GM12878 (cell line): ENCODE data around the gene ZDHHC3.

Source experiments
- BMI1 ChIP-seq: fragments of 450-650 bp; IDR thresholded peaks from 2 replicates; pipeline ENCODE4 v1.6.1; 2016; ENCODE audit warnings: mild to moderate bottlenecking, moderate library complexity, borderline replicate concordance
- CEBPB ChIP-seq, 2 experiments: fragments of 150-350 bp in 1 of 2; IDR thresholded peaks; 2 replicates each; pipeline ENCODE4 v1.6.1; 2012 to 2014; ENCODE audit warnings: low read depth in 2 of 2, low read length in 2 of 2, borderline replicate concordance in 1 of 2, inconsistent platforms in 1 of 2
- CTCF ChIP-seq, 3 experiments: IDR thresholded peaks in 2 of 3; conservative IDR thresholded peaks in 1 of 3; 2 replicates each; pipeline ENCODE4 v1.5.1; 2011; ENCODE audit warnings: low read depth in 3 of 3, low read length in 3 of 3, mild to moderate bottlenecking in 3 of 3, control low read depth in 2 of 3, moderate library complexity in 2 of 3, inconsistent platforms in 1 of 3, mixed read lengths in 1 of 3; ENCODE audit not compliant: control insufficient read depth in 2 of 3, insufficient read depth in 1 of 3; ENCODE audit errors: extremely low read depth in 1 of 3
- MEF2A ChIP-seq: IDR thresholded peaks from 2 replicates; pipeline ENCODE4 v1.6.1; 2011; ENCODE audit warnings: low read depth, mild to moderate bottlenecking, low read length, moderate library complexity; ENCODE audit not compliant: insufficient read depth
- MXI1 ChIP-seq: fragments of 150-350 bp; IDR thresholded peaks from 2 replicates; pipeline ENCODE4 v1.6.1; 2011; ENCODE audit warnings: low read depth, mild to moderate bottlenecking, inconsistent platforms, low read length, improper control_type of control experiment
- RFX5 ChIP-seq: IDR thresholded peaks from 2 replicates; pipeline ENCODE4 v1.6.1; 2011; ENCODE audit warnings: low read depth, low read length, improper control_type of control experiment
- SP1 ChIP-seq: IDR thresholded peaks from one replicate; pipeline ENCODE4 v1.6.1; 2011; ENCODE audit warnings: low read depth, low read length
- TF ChIP-seq, protein P1 (sequence below): IDR thresholded peaks from 2 replicates; pipeline ENCODE4 v1.6.1; 2012; ENCODE audit warnings: low read depth, low read length, improper control_type of control experiment
- TF ChIP-seq, protein P2 (sequence below): IDR thresholded peaks from 2 replicates; pipeline ENCODE4 v1.6.1; 2012; ENCODE audit warnings: low read depth, low read length, improper control_type of control experiment

DNA sequence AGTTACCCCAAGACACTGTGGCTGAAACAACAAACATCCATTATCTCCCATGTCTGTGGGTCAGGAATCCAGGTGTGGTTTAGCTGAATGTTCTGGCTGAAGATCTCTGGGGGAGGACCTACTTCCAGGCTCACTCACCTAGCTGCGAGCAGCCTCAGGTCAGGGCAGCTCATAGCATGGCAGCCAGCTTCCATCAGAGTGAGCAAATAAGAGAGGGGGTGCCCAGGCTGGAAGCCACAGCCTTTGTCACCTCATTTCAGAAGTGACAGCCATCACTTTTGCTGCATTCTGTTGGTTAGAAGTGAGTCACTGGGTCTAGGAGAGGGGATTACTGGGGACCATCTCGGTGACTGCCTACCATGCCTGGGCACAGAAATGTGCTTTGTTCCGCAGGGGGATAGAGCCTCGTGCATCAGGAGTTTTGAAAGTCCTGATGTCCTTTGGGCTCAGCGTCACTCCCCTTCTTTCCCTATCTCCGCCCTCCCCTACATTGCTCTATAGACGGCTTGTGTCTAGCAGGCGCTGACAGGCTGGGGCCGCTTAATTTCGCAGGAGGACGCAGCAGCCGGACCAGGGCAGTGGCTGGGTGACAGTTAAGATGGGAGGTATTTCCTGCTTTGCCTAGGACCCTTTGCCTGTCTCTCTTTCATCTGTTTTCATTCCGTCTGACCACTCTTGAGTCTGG lies 76.1 kb downstream of the ZDHHC3 start:
- TF ChIP-seq MEF2A (no peak), RFX5 (no peak), CTCF (IDR thresholded peaks at IDR 0.05 in 2 of 3, conservative IDR thresholded peaks at IDR 0.05 in 1 of 3; ENCODE audit: control insufficient read depth in 2 of 3, extremely low read depth in 1 of 3, insufficient read depth in 1 of 3, low read depth in 3 of 3, low read length in 3 of 3) (no peak), BMI1 (no peak), SP1 (no peak), CEBPB (IDR thresholded peaks at IDR 0.05; ENCODE audit: borderline replicate concordance in 1 of 2, low read depth in 2 of 2, low read length in 2 of 2) (no peak), MXI1 (no peak)
- TF ChIP-seq, protein P1, sequence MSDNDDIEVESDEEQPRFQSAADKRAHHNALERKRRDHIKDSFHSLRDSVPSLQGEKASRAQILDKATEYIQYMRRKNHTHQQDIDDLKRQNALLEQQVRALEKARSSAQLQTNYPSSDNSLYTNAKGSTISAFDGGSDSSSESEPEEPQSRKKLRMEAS, result no peak
- TF ChIP-seq, protein P2, sequence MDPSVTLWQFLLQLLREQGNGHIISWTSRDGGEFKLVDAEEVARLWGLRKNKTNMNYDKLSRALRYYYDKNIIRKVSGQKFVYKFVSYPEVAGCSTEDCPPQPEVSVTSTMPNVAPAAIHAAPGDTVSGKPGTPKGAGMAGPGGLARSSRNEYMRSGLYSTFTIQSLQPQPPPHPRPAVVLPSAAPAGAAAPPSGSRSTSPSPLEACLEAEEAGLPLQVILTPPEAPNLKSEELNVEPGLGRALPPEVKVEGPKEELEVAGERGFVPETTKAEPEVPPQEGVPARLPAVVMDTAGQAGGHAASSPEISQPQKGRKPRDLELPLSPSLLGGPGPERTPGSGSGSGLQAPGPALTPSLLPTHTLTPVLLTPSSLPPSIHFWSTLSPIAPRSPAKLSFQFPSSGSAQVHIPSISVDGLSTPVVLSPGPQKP, result no peak
